NCI-H2227 treated with DMSO at 0.1 percent for 48 hours (cell line): Measurements from ENCODE around the gene MYO5C.

Experiments used
- DNase-seq: peaks from one replicate; lab custom pipeline; 2025; lab: John Stamatoyannopoulos, UW

Gene MYO5C

DNA sequence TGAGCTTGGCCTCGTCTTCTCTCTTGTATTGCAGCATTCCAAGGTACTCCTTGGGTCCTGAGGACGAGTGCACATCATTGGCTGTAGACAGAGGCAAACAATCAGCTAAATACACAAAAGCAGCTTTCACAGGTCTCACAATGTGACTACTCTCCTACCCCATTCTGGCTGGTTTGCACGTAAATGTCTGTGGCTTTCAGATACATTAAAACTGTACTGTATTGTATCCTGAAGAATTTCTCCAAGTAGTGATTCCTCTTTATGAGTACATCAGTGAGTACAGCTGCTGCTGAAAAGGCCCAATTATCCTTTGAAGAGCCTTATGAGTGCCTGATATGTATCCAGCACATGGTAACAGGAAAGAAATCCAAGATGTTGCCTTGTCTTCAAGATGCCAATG is 82.4 kb downstream of the MYO5C start:
- DNase-seq: no peak

DNA sequence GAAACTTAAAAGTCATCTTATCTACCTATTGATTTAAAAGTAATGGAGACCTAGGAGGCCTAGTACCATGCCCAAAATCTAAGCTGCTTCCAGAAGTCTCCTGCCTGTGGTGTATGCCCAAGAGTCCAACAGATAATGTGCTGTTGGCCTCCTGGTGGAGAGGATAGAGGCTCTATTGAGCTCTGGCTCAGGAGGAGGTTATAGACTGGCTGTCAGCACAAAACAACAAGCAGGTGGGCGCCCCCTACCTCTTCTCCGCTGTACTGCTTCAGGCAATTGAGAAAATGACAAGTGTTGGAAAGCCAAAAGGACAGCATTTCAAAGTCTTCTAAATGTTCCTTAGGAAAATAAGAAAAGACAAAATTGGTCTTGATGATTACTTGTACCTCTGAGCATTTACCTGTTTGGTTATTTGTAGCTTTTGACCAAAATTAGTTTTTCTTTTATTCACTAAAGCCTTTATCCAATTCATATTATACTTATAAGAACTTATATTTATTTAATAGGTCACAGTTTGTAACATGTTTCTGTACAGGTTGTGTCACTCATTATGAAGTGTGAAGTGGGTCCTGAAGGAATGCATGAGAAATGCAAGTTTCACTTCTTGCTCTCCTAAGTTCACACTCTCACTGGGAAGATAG is 87.2 kb downstream of the MYO5C start:
- peak; percentile 24 for DNase-seq

DNA sequence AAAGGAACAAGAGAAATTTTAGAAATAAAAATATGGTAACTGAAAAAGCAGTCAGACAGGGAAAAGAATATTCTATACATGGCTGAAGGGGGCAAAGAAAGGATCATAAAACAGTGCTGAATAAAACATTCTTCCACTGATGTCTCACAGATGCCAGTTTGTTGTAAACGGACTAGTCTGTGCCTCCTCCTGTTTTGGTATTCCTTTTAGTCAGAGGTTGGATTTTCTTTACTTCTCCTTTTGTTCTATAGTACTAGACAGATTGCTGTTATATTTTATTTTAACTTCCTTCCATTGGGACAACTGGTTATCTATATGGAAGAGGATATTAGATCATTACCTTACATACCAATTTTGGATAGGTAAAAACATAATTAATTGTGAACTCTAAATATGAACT is 88.4 kb downstream of the MYO5C start:
- no peak for DNase-seq

DNA sequence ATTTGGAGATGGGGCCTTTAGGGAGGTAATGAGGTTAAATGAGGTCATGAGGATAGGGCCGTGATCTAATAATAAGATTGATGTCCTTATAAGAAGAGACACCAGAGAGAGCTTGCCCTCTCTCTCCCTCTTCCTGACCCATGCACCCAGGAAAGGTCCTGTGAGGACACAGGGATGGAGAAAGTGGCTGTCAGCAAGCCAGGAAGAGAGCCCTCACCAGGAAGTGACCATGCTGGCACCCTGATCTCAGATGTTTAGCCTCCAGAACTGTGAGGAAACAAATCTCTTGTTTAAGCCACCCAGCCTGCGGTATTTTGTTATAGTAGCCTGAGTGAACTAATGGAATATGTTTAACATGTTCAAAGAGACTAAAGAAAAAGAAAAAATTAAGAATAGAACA is 89.2 kb downstream of the MYO5C start:
- no peak for DNase-seq

DNA sequence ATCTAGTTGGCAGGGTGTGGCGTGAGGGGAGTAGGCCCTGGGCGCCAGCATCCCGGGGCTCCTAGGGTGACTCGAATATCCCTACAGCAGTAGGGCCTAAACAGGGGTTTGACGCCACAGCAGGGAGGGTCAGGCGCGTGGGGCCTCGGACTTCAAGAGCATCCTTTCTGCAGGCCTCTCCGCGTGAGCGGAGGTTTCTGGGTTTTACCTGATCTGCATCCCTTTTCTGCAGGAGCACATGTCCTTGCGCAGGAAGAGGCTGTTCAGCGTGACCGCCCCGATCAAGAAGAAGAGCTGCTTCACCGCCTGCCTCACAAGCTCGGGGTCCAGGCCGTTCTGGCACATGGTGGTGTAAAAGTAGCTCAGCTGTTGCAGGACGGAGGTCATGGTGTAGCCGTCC is 90.9 kb downstream of the MYO5C start:
- DNase-seq: no peak

DNA sequence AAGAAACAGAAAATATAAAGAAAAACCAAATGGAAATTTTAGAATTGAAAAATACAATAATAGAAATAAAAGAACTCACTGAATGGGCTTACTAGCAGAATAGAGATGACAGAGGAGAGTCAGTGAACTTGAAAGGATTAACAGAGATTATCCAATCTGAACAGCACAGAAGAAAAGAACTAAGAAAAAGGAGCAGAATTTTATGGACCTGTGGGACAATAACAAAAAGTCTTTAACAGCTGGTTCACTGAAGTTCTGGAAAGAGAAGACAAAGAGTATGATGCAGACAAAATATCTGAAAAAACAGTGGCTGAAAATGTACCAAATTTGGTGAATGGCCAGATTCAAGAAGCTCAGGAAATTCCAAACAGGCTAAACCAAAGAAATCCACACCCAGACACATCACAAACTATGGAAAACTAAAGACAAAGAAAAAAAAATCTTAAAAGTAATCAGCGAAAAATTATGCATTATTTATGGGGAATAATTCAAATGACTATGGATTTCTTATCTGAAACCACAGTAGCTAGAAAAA is 94.7 kb downstream of the MYO5C start:
- DNase-seq: no peak

DNA sequence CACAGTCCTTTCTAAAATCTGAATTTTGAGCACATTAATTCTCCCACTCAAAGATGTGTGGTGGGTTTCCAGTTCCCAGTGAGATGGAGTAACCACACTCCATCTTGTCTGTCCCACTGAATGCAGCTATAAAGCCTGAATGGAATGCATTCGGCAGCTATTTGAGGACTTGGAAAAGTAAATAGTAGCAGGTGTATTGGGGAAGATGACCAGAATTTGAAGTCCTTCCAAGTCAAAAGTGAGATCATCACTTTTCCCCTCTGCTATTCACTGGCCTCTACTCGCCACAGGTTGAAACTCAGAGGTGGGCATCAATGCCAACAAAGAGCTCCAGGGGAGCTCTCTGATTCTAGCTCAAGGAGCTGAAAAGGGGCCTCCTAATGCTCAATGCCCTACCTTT is 96.3 kb downstream of the MYO5C start:
- DNase-seq: no peak

DNA sequence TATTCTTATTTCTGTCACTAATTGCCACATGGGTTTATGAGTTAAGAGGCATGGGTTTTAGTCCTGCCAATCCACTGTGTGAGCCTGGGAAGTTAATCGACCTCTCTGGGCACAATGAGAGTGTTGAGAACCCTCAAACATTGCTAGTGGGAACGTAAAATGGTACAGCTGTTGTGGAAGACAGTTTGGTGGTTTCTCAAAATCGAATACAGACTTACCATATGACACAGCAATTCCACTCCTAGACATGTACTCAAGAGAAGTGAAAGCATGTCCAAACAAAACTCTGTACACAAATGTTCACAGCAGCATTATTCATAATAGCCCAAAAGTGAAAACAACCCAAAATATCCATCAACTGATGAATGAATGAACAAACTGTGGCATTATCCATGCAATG is 98.7 kb downstream of the MYO5C start:
- DNase-seq: no peak

DNA sequence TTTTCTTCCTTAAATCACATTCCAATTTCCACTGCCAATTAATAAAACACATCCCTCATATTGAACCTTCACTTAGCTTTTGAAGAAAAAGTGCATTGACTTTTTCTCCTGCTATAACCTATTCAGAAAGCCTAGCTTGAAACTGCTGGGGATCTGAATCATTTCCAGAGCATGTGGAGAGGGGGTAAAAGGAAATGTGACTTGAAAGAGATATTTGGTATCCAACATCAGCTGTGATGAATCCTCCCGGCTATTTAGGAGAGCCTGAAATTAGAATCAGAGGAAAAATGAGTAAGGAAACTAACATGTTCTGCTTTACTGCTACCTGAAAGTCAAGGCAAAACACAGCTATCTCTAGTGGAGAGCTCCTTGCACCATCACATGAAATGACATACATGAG is 101.8 kb downstream of the MYO5C start:
- no peak for DNase-seq

DNA sequence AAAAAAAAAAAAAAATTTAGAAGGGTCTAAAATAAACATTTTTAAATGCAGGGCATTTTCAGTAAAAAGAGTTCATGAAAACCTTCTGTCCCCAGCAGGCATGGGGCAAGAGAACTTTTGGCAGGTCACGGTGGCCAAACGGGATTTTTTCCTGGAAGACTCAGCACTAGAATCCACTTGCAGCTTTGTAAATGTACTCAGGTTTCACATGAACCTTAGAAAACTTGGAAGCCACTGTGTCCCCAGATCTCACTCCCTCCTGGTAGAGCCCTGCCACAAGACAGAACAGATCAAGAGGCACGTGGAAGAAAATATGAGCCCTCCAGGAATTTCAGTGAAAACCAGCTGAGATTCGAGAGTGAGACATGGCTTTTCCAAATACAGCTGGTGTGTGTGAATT is 102.3 kb downstream of the MYO5C start:
- no peak for DNase-seq

DNA sequence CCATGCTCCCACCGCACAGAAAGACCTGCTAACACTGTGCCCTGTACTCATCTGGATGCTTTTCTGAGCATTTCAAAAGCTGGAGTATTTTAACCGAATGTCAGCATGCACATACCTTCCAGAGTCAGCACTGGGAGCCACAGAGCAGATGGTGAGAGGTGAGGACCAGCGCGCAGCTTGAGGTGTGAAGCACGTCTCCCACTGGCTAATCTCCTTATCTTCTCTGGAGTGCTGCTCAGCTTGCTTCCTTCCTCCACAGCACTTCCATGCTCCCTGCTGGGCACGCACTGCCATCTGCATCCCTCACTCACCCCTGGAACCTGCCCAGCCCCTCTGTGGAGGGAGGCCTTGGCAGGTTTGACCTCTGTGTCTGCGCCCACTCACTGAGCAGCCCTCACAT is 104.4 kb downstream of the MYO5C start, which contains the start of gene GNB5:
GNB5 (minus strand) TSS at position 186 of the 400 bp plus-strand sequence. CDS start 6,716 bp downstream, outside the sequence.
- no peak for DNase-seq

DNA sequence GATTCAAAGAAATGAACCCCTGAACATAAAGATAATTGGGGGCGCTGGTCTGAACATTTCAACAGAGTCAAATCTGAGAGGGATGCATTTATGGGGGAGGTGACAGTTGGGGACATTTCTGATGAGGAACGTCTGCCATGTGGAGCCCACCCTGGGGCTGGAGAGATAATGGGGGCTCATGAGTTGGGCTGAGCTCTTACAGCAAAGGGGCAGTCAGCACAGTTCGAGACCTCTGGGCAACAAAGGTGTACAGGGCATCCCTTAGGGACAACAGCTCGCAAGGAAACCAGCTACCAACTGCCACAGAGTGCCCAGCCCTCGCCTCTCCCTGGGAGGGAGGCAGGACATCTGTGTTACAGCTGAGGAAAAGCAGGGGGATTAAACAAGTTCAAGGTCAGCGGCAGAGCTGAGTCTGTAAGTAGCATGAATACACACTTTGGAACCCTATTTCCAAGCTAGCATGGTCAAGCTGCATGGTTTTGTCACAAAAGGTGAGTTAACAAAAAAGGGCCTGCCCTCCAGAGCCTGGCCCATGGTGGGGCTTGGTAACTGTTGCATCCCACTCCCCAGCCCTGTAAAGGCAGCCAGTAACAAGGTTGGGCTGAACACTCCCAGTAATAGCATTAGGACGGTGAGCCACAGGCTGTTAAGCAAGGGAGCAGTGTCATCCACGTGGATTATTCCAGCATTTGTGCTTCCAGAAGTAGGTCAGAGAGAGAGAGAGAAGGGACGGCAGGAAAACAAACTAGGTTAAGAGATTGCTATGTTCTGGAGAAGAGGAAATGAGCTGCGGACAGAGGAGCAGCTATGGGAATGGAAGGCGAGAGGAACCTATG is 108.7 kb downstream of the MYO5C start:
- DNase-seq: no peak

DNA sequence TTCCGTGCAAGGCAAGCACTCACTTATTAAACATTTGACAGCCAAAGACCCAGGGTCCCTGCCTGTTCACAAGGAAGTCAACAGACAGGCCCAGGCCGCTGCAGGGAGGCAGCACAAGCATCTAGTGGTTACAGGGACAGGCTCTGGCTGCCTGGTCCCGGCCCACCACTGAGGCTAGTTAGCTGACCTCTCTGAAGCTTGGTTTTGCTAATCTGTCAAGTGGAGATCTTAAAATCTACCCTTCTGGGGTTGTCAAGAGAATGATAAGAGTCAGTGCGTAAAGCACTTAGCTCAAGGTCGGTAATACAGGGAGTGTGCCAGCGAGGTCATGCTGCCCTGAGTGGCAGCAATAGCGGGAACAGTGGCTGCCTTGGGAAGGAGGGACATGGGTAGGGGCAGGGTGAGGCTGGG is 110.4 kb downstream of the MYO5C start:
- no peak for DNase-seq

DNA sequence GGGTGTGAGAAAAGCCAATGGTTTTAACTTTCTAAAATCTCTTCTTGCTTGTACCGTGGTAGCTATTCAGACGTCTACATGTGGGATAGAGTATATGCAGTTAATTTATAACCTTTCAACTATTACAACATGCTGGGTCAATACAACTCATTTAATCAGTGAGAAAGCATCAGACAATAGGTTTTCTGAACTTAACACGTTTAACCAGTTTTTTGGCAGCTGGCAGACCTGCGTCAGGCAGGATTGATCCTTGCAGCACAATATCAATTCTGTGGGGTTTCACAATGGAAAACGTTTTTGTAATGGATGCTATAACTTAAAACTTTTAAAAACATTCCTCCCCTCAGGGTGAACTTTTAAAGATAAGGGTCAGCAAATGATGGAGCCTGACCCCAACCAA is 110.9 kb downstream of the MYO5C start:
- no peak for DNase-seq

DNA sequence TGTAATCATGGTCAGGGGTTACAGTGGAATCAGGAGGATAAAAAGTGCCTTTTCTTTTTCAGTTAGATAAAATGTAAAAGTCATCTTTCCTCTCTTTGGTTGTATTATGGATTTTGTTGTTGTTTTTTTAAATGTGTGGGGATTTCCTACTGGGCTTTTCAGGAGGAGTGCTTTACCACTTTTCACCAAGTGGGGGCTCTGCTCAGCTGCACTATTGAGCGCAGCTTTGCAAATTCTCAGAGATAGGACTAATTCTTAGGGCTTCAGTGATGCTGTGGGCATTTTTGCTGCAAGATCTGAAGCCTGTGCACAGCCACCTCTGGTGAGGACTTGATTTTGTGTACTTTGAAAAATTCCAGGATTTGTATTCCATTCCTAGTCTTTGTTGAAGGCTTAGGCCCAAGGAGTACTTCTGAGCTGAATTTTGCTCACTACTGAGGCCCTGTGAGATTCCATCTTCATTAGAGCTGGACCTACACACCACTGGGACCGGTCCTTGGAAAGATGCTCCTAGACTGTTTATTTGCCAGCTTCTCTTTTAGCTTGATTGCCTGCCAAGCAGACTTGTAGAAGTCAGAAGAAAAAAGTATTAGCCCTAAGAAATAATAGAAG is 111.9 kb downstream of the MYO5C start:
- DNase-seq: no peak

DNA sequence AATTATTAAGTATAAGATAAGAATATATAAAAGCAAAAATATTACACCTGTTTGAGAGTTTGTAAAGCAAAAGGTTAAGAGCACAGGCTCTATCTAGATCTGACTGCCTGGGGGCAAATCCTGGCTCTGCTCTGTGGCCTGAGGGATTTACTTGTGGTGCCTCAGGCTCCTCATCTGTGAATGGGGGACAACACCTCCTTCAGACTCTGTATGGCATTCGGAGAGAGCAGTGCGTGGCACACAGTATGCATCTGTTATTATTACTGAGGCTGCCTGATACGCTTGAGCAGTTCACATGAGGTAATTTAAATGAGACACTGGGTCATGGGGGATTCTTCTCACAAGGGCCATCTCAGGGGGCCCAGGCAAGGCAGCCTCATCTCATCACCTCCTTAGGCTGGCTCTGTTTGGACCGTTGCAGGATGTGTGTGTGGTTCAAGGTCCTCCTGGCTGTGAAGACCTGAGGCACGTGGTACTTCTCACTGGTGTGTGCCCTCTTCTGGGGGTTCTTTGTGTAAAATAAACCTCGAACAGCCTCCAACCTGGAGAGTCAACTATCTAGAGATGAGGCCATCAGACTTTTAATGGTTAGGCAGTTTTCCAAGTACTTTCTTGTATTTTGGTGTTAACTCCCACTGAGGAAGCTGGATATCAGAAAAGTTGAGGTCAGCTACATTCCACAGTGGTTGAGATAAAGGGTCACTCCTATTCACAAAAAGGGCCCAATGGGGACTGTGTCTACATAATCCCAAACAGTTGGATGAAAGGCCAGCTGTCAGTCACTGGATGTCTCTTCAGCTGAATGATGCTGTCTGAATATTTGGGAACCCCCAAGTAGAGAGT is 113.4 kb downstream of the MYO5C start:
- no peak for DNase-seq

DNA sequence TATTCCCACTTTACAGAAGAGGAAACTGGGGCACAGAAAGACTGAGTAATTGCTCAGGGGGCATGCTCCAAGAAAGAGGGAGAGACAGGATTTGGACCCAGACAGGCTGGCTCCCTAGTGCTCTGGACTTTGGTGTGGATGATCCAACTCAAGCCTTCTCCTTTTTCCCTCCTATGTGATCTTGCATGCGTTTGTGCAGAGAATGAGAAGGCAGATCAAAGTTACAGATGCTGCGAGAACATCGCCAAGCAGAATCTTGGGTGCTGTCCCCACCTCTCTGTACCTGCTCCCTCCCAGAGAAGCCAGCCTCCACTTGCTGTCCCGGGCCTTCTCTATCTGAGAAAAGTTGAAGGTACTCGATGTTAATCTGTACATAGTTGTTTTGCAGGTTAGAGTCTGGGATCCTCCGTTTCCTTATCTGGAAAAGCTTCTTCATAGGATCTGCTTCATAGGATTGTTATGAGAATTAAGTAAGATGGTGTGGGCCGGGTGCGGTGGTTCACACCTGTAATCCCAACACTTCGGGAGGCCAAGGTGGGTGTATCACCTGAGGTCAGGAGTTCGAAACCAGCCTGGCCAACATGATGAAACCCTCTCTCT is 114.7 kb downstream of the MYO5C start:
- no peak for DNase-seq

DNA sequence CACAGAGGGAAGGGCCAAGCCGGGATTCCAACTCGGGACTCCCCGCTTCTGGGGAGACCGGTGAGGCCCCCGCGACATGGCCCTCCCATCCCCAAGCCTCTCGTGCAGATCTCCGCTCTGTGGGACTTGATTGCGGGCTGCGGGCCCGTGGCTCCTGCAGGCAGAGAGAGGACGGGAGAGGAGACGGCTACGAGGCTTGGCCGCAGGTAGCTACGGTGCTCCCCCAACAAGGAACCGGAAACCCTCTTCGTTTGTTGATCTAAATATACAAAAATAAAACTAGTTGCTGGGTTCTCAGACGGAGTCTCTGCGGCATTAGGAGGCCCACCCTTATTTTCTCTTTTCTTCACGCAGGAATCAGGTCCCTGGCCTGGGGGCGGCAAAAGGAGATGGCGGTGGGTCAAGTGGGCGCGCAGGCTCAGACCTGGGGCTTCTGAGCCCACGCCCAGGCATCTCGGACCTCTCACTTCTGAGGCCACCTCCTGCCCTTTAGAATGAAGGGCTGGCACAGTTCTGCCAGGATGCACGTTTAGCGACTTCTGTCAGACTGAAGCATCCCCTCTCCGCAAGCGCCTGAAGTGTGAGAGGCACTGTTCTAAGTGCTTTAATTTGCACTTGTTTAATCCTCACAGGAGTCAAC is 115.3 kb downstream of the MYO5C start:
- DNase-seq: no peak

DNA sequence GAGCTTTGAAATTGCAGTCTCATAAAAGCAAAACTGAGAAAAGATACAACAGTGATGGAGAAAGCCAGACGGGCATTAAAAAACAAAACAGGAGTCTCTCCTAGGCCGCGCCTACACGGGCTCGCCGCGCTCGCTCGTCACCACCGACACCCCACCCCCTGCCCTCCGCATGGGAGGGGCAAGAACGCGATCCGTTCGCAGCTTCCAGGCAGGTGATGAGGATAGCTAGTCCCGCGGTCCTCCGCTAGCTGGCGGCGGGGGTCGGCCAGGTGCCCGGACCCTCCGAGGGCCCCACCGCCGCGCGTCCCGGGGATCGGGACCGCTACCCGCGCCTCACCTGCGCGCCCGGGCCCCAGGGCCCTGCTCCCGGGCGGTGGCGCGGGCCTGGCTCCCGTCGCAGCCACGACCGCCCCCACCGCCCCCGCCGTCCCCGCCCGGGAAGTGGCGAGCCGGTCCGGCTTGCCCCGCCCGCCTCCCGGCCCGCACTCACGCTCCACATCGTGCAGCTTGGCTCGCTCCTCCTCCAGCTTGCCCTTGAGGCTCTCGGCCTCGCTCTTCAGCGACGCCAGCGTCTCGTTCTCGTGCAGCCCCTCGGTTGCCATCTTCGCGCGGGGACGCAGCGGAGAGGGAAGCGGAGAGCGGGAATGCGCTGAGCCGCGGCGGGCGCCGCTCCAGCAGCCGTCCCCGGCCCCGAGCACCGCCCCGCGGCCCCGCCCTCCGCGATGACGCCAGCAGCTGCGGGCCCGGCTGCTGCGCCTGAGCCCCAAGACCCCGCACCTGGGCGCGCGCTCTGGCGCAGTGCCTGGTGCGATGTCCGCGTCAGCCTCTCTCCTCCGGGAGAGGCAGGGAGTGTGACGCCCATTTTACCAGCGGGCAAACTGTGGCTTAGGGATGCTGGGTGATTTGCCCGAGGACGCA is 116.1 kb downstream of the MYO5C start:
- DNase-seq: peak; percentile 78

DNA sequence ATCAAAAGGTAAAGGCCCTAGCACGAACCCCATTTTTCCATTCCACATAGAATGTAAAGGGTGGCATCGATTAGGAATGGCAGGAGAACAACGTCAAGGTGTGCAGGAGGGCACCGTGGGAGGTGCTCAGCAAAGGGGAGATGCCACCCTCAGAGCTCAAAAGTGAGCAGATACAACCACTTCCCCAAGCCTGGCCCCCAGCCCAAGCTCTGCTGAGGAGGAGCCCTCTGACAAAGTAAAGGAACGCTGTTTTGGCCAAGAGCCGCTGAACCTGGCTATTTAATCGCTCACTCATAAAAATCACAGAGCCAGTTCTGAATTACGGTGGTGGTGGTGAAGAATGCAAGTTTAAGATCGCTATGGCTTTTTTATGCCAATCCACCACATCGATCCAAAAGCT is 116.8 kb downstream of the MYO5C start:
- DNase-seq: no peak
